Measurements from ENCODE around the gene SDCCAG8.

The SDCCAG8 gene

GRCh38 chr1:243348331-243348730 is 92.5 kb downstream of the SDCCAG8 start:
- Histone ChIP-seq H3K36me3 (ENCODE audit: control insufficient read depth, insufficient read depth, low read length) (no peaks in the 10 kb centered on the region), H3K4me1 (no peaks in the 10 kb centered on the region), H3K27me3 (ENCODE audit: control insufficient read depth, insufficient read depth, low read length) (no peaks in the 10 kb centered on the region), H3K9ac (no peak overlapping the region), H3K9me3 (ENCODE audit: control insufficient read depth, low read length) (no peaks in the 10 kb centered on the region), H3K4me2 (ENCODE audit: low read length) (no peak overlapping the region), H2AFZ (no peak overlapping the region), H3K79me2 (no peaks in the 10 kb centered on the region), H3K4me3 (ENCODE audit: low read depth, low read length) (no peak overlapping the region), H3K27ac (no peak overlapping the region)
- TF ChIP-seq CTCF (IDR thresholded peaks at IDR 0.05), result no peak

GRCh38 chr1:243349128-243349527 is 93.3 kb downstream of the SDCCAG8 start:
- Histone ChIP-seq H3K4me3 (ENCODE audit: low read depth, low read length) (no peak overlapping the region), H3K27ac (no peak overlapping the region), H3K9ac (no peak overlapping the region), H3K4me1 (no peaks in the 10 kb centered on the region), H3K4me2 (ENCODE audit: low read length) (no peak overlapping the region), H3K27me3 (ENCODE audit: control insufficient read depth, insufficient read depth, low read length) (no peaks in the 10 kb centered on the region), H3K36me3 (ENCODE audit: control insufficient read depth, insufficient read depth, low read length) (no peaks in the 10 kb centered on the region), H3K9me3 (ENCODE audit: control insufficient read depth, low read length) (no peaks in the 10 kb centered on the region), H3K79me2 (no peaks in the 10 kb centered on the region), H2AFZ (no peak overlapping the region)
- no peak for TF ChIP-seq CTCF (IDR thresholded peaks at IDR 0.05)

GRCh38 chr1:243351337-243351736 is 95.5 kb downstream of the SDCCAG8 start:
- no peak overlapping the region for H3K27ac ChIP-seq
- no peak overlapping the region for H3K4me3 ChIP-seq (ENCODE audit: low read depth, low read length)
- H3K36me3 ChIP-seq (ENCODE audit: control insufficient read depth, insufficient read depth, low read length), result no peaks in the 10 kb centered on the region
- no peaks in the 10 kb centered on the region for H3K27me3 ChIP-seq (ENCODE audit: control insufficient read depth, insufficient read depth, low read length)
- no peak overlapping the region for H2AFZ ChIP-seq
- no peak overlapping the region for H3K9ac ChIP-seq
- no peaks in the 10 kb centered on the region for H3K4me1 ChIP-seq
- no peak overlapping the region for H3K4me2 ChIP-seq (ENCODE audit: low read length)
- no peak for TF ChIP-seq CTCF (IDR thresholded peaks at IDR 0.05)
- no peaks in the 10 kb centered on the region for H3K79me2 ChIP-seq
- H3K9me3 ChIP-seq (ENCODE audit: control insufficient read depth, low read length), result no peaks in the 10 kb centered on the region

- no peaks in the 10 kb centered on the region for H3K4me1 ChIP-seq
- no peak overlapping the region for H3K9ac ChIP-seq
- no peak overlapping the region for H2AFZ ChIP-seq
- H3K36me3 ChIP-seq (ENCODE audit: control insufficient read depth, insufficient read depth, low read length), result no peaks in the 10 kb centered on the region
- no peaks in the 10 kb centered on the region for H3K79me2 ChIP-seq
- H3K4me3 ChIP-seq (ENCODE audit: low read depth, low read length), result no peak overlapping the region
- H3K9me3 ChIP-seq (ENCODE audit: control insufficient read depth, low read length), result no peaks in the 10 kb centered on the region
- H3K27ac ChIP-seq, result no peak overlapping the region
- H3K27me3 ChIP-seq (ENCODE audit: control insufficient read depth, insufficient read depth, low read length), result no peaks in the 10 kb centered on the region
- TF ChIP-seq CTCF (IDR thresholded peaks at IDR 0.05), result no peak
- no peak overlapping the region for H3K4me2 ChIP-seq (ENCODE audit: low read length)
These were observed 98.8 kb downstream of the SDCCAG8 start for GRCh38 chr1:243354511-243355153.

- H3K4me1 ChIP-seq, result no peaks in the 10 kb centered on the region
- TF ChIP-seq CTCF (IDR thresholded peaks at IDR 0.05), result no peak
- no peak overlapping the region for H3K4me2 ChIP-seq (ENCODE audit: low read length)
- no peak overlapping the region for H3K4me3 ChIP-seq (ENCODE audit: low read depth, low read length)
- H2AFZ ChIP-seq, result no peak overlapping the region
- no peaks in the 10 kb centered on the region for H3K27me3 ChIP-seq (ENCODE audit: control insufficient read depth, insufficient read depth, low read length)
- no peaks in the 10 kb centered on the region for H3K36me3 ChIP-seq (ENCODE audit: control insufficient read depth, insufficient read depth, low read length)
- H3K9me3 ChIP-seq (ENCODE audit: control insufficient read depth, low read length), result no peaks in the 10 kb centered on the region
- H3K9ac ChIP-seq, result no peak overlapping the region
- no peak overlapping the region for H3K27ac ChIP-seq
- H3K79me2 ChIP-seq, result no peaks in the 10 kb centered on the region
These were observed 108.0 kb downstream of the SDCCAG8 start for GRCh38 chr1:243363832-243364231.
